Stimulated activated CD4-positive, alpha-beta T cell treated with anti-CD3 and anti-CD28 coated beads, Interleukin-4, amount 100 ng/mL, for 4 hours (primary cell): ENCODE results near the gene DTNA.
"Not testable (repeated sequence)": the region's sequence is repeated elsewhere in the genome, so short reads cannot be mapped to it uniquely, and the experiment has no call there.

Experiments used
- DNase-seq, 2 experiments: peaks; one replicate each; pipeline ENCODE4 v3.0.0-alpha.2; 2020

Gene DTNA

DNA sequence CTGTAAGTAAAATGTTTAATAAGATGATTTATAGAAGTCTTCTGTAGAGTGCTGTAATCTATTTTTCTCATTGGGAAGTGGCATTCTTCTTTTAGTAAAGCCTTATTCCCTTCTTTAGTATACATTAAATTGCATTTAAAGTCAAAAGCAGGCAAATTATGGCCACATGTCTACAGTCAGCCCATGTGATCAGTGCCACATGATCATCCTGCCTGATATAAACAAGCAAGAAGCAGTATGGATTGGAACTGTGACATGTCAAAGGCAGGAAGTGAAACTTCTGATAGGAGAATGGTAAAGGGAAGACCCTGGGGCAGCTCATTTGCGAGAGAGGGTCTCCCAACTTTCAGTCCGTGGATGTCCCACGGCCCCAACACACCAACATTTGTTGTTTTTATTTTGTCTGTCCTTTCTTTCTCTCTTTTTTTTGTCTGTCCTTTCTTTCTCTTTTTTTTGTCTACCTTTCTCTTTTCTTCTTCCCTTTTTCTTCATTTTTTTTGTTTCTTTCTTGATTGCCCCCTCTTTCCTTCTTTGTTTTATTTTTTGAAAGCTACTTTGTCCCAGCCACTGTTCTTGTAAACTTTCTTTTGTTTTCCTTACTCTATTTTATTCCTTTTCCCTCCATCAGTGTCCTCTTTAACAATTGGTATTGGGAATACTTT is 154.9 kb downstream of the DTNA start:
- no peak for DNase-seq

DNA sequence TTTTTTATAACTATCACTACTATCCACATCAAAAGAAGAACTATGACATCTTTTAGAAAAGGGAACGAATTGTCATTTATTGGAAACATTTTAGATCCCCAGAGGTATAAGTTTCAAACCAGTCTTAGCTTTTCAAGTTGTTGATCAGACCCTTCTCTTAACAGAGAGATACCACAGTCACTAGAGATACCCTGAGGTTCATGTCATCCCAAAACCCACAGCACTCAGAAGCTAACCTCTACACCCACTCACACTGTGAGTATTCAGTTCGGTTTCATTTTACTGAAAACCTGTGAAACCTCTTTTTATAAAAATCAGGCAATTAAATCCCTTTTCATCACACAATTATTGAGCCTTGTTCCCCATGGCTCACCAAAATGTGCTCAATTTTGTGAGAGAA is 156.2 kb downstream of the DTNA start:
- DNase-seq, result peak in 1 of 2 experiments; percentile 23

DNA sequence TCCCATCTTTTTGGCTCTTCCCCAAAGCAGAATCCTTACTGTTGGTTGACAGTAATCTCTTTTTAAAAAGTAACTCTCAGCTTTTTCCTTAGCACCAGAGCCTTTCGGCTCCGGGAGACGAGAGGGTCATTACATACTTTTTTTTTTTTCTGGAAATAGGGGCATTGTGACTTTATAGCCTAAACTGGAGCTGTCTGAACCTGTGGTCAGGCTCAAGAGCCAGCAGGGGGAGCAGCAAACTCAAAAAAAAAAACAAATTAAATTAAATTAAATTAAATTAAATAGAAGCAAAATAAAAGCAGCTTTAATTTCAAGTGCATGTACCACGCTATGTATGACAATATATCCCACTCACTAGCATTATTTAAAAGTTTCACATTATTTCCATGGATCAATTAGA is 156.6 kb downstream of the DTNA start:
- DNase-seq, result no peak

DNA sequence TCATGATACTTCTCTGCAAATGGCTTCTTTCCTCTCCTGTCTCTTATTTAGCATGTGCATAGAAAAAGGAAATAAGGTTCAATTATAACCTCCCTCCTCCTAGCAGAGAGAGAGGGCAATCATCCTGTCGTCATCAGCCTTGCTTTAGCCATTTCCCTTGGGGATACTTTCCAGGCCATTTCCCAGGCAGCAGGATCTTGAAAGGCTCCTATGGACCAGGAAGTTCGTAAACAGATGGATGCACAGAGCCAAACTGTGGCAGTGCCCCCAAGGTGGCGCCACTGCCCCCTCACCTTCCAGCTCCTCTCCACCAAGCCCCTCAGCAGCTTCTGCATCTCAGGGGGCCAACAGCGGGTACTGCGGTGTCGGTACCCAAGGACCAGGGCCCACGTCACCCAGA is 157.4 kb downstream of the DTNA start:
- no peak for DNase-seq

DNA sequence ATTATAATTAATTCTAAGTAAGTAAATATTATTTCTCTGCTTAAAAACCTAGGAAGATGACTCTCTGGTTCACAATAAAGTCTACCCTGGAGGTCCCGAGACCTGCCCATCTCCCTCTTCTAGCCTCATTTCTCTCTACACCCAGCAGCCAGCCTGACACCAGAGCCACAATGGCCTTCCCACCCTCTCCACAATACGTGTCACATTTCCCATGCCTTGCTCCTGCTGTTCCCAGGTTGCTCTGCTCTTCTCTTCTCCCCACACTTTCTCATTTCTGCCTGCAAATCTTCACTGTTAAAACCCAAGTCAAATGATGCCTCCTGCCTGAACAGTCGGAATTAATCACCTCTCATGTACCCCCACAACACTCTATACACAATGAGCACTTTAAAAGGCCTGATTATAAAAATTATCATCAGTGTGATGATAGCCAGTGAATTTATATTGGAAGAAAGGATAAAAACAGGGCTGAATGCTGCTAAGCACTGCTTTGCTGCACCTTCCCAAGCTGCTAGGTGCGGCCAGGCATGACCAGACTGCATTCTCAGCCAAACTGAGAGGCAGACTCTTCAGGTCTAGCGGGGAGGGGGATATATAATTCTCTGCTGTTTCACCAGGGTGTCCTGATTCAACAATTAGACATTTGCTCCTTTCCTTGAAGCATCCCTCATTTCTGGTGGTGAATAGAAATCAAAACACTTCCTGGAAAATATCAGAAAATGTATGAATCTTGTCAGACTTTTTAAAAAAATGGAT is 160.6 kb downstream of the DTNA start:
- DNase-seq, result no peak

DNA sequence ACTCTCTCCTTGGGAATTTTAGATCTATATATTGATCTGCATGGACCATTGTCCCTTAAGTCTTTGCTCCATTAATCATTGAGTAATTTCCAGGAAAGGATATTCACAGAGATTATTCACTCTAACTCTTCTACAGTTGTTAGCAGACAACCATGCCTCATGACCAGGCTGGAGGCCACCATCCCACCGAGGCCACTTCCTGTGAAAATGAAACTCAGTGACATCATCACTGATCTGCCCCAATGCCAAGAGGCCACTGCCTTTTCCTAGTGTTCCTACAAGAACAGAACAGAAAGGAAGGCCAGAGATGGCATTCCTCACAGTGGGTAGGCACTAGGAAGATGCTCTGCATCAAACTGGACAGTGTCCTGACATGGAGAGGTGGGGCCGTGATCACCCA is 161.3 kb downstream of the DTNA start:
- no peak for DNase-seq

DNA sequence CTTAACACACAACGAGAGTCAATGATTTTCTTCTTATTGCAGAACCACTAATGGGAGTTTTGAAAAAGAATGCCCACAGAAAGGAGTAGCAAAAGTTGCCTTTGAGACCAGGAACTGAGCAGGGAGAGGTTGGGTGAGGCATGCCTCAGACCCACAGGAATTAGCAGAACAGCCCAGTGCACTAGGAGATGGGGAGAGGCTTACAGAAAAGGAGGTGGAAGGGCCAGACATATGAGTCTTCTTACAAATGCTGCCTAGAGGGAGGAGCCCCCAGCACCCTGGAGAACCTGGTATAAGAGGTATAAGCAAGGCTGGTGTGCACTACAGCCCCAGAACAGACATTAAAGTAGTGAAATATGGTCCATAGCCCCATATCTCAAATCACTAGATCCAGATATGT is 162.0 kb downstream of the DTNA start:
- no peak for DNase-seq

DNA sequence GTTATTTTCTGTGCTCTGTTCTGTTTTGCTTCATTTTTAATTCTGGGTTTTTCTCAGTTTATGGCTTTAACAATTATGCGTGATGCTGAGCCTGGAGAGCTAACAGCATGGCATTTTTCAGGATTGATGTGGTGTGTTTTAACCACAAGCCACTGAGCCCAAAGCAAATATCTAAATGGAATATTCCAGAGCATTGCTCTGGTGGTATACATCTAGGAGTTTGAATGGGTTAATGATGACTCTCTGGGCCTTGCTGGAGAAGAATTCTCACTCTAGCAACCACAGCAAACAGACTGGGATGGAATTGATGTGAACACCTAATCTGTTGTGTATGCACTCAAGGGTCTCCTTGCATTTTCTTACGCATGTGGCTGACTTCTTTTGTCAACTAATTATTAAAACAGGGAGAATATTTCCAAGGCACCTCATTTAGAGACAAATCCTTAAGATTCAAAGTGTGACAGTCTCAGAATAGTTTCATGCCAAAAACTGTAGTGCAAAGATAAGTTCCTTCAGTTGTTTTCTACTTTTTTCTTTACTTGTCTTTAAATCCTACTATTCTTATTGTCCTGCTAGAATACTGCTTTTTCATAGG is 164.0 kb downstream of the DTNA start:
- DNase-seq, result no peak

DNA sequence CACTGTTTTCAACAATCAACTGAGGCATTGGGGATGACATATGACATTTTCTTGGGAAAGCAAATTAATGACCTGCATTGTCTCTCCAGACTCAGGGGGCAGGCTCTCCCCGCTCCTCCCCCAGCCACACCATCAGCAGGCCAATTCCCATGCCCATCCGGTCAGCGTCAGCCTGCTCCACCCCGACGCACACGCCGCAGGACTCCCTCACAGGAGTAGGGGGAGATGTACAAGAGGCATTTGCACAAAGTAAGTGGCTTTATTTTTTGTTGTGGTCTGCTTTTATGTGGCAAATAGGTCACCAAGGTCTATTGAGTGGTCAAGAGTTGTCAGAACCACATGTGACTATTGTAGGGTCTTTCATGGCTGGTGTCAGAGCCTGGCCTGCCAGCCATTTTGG is 165.1 kb downstream of the DTNA start:
- DNase-seq, result no peak

DNA sequence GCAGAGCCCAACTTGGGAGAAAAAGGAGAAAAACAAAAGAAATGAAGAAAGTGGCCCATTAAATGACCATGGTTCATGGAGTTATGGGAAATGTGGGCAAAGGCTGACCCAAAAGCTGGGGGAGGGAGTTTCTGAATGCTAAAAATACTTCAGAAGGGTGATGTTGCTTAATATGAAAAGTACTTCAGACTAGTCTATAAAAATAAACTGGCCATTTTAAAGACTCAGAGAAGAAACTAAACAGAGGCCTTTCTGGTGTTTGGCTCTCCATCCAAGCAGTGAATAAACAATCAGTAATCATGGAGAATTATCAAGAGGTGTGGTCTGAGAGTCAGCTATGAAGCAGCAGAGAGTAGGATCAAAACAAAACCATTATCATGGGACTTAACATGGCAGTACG is 170.3 kb downstream of the DTNA start:
- no peak for DNase-seq

DNA sequence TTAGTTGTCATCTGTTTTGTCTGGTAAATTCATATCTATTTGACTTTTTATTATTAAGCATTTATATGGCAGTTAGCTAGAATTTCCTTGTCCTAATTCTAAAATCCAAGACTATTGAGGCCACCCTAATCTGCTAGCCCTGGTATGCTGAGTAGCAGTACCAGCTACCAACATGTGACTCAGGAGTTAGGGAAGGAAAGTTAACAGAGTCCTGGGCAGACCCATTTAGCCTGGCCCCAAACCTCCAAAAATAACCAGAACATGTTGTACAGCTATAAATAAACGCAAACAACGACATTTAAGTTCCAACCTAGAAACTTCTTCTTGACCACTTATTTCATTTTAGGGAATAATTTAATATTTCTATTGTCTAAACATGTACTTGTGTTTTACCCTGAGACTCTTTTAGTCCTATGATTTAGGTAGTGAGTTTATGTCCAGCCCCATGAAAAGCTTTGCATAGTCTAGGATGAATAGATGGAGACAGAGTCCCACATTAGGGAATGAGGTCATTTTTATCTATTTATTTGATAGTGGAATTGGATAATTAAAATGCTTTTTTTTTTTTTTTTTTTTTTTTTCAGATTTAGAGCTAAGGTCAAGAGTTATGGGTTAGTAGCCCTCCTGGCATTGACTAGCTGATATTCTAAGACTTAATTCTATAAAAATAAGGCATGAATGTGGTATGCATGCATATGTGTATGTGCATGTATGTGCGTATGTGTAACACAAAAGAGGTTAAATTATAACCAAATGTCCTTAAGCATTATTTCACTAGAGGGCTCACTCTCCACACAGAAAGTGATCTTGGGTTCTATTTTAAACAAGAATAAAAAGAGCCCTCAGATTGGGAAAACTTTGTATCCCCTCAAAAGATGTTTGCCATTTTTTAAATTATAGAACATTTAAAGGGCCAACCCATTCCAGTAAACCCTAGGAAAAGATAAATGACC is 171.1 kb downstream of the DTNA start:
- no peak for DNase-seq

DNA sequence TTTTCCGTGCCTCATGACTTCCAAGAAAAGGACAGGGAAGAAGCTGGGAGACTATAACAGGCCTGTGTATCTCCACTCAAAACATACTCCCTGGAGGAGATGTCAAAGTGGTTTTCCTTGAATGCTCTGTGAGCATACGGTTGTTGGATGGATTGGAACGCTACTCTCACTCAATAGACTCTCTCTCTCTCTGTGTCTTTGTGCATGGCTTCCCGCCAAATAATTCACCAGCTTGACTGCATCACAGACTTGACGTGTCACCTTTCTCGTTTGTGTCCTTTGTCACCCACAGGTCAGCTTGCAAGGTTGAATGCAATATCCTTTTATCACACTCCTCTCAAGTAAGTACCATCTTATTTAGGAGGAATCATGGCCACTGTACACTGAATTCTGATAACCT is 174.3 kb downstream of the DTNA start:
- DNase-seq, result no peak

DNA sequence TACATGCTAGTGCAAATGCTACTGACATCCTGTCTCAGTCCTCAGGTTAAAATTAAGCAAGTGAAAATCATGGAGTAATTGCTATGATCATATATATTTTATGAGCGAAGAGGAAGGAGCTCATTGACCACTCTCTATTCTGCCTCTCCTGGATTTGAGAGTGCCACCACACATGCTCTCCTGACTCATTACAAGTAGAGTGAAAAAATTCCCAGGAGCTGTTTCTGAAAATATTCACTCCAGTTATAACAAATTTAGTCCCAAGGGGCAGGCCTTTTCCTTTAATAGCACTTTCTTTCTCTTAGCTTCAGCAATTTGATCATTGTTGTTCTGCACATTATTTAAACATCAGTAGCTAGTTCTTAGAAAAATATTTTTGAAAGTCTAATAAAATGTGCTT is 176.1 kb downstream of the DTNA start:
- no peak for DNase-seq

DNA sequence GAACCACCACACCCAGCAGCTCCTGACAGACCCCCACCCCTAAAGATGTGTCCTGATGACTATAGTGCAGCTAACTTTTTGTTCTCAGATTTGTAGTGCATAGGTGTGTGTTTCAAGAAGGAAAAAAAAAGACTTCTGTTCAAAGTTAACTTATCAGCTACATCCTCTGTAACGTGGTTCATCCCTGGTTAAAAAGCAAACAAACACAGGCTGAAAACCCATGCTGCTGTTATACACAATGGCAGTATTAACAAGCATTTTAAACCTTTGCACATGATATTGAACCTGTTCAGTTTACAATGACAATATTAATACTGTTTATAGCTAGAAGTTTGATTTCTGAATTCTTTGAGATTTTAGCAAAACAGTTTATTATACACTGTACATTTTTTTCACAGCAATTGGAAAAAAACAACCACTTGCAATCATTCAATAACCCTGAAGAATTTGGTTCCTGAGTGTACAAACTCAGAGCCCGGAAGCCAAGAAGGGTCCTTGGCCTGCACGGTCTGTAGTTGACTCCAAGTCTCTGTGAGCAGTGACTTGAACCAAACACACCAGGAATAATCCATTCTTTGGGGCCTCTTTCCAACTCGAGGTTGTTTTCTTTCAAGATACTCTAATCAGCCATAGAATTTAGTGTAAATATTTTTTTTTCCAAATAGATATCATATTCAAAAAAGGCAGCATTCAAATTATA is 177.9 kb downstream of the DTNA start:
- no peak for DNase-seq

DNA sequence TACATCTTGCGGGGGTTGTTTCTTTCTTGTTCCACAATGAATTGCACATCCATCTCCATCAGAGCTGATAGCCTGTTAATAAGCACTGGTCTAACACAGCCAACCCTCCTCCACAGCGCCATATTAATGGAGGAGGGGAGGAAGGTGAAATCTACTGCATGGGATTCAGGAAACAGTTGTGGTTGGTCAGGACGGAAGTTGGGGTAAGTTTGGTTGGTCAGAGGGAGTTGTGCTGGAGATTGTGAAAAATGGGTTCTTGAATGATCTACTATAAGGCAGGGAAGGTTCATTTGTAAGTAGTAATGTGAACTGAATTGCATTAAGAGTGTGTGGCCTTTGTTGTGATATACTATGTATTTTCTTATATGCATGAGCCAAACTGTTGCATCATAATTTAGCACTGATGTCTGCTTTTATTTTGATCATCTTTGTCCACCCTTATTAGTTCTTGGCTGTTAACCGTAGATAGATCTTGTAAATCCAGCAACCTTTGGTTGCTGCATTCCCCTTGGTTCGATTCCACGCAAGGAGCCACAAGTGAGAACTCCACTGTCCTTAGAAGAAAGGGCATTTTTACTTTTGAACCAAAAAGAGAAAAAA is 180.5 kb downstream of the DTNA start:
- no peak for DNase-seq

DNA sequence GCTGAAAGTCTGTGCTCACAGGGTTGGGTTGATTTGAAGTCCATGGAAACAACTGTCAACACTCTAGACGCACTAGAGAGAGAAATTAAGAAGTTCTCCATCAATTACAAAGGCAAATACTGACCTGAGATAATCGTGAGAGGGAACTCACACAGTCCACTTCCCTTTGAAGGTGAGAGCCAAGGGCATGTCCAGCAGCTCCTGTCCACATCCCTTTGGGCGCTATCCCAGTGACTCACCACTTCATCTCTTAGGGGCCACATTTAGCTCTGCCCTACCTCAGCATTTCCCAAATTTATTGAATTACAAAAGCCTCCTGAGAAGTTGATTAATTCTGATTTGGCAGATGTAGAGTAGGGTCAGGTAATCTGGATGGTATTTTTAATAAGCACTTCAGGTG is 182.3 kb downstream of the DTNA start:
- no peak for DNase-seq

DNA sequence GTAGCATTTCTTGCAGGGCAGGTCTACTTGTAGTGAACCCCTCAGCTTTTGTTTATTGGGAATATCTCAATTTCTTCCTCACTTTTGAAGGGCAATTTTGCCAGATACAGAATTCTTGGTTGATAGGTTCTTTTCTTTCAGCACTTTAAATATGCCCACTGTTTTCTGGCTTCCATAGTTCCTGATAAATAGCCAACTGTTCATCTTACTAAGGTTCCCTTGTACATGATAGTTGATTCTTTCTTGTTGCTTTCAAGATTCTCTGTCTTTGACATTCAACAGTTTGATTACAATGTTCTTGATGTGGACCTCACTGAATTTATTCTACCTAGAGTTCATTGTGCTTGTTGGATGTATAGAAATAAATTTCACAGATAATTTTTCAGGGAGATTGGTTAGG is 183.1 kb downstream of the DTNA start:
- DNase-seq, result no peak

DNA sequence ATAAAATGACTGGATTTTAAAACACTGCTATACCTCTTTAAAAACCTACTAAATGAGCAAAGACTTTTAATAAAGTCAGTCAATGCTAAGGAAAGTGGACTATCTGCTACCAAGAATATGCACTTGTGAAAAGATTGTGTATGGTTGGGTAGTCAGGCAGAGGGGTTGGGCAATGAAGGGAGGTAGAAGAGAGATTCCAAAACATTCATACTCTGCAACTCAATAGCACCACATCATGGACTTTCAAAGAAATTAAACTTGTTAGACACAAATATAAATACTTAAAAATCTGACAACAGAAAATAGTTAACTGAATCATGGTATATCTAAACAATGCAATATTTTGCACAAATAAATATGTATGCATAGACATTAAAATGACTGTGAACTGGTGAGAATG is 191.2 kb downstream of the DTNA start:
- no peak for DNase-seq

DNA sequence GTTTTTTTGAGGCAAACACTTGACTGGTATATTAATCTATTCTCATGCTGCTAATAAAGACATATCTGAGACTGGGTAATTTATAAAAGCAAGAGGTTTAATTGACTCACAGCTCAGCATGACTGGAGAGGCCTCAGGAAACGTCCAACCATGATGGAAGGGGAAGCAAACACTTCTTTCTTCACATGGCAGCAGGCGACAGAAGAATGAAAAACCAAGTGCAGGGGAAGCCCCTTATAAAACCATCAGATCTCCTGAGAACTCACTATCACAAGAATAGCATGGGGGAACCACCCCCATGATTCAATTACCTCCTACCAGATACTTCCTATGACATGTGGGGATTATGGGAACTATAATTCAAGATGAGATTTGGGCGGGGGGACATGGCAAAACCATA is 194.9 kb downstream of the DTNA start:
- DNase-seq, result no peak

DNA sequence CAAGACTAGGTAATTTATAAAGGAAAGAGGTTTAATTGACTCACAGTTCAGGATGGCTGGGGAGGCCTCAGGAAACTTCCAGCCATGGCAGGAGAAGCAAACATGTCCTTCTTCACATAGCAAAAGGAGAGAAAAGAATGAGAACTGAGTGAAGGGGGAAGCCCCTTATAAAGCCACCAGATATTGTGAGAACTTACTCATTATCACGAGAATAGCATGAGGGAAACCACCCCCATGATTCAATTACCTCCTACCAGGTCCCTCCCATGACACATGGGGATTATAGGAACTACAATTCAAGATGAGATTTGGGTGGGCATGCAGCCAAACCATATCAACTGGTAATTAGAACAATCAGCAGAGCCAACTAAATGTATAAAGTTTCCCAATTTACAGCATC is 196.9 kb downstream of the DTNA start:
- DNase-seq, result not testable (repeated sequence)

DNA sequence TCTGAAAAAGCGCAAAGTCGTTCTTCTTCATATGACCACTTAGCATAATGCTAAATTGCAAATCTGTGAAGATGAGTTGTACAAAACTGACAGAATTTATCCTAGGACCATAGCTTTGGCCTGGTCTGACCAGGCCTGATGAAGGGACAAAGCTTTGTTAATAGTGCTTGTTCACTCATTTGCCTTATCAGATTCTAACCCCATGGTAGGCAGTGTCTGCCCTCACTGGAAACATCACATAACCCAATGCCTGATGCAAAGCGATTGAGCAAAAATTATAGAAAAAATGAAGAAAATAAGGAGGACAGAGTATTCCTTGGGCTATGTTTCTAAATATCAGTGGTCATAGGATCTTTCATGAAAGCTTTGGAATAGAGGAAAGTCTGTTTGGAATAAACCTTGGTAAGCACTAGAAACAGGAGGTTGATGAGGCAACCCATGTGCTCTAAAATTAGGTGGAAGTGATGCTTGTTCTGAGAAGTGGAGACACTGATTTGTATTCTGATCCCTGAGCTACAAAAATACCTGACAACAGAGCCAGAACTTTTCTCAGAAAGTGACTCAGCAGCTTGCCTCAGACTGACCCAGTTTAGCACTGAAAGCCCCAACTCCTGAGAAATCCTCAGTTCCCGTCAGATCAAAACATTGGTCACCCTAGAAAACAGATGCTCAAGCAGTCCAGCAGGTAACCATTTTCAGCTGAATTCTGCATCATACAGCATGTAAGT is 199.7 kb downstream of the DTNA start:
- no peak for DNase-seq

DNA sequence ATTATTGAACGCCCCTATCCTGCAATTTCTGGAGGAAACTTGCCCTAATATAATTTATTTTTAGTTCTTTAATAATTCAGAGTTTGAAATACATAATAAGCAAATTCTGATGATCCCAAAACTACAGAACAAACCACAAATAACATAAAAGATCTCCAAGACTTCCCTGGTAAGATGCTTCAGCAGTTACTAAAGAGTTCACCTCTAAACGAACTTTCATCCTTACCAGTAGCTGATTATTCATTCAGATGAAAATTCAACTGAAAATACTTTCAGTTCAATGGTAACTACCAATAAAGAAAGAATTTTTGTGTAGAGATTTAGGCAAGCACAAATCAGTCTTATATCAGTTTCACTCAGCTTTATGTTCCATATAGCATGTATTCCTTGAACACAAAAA is 201.0 kb downstream of the DTNA start:
- DNase-seq, result no peak
